K562 (cell line): Measurements from ENCODE around the gene MTREX.

Source experiments
- CTCF ChIP-seq, 3 experiments: IDR thresholded peaks in 2 of 3; conservative IDR thresholded peaks in 1 of 3; 2 replicates each; pipeline ENCODE4 v1.5.1; 2011 to 2012; ENCODE audit warnings: low read length in 3 of 3, mild to moderate bottlenecking in 3 of 3, control low read depth in 2 of 3, improper control_type of control experiment in 1 of 3, inconsistent platforms in 1 of 3, low read depth in 1 of 3, mixed read lengths in 1 of 3, moderate library complexity in 1 of 3; ENCODE audit not compliant: insufficient read depth in 2 of 3
- EP300 ChIP-seq: IDR thresholded peaks from 2 replicates; pipeline ENCODE4 v1.6.1; 2012; ENCODE audit warnings: low read length, improper control_type of control experiment
- IRF1 ChIP-seq: sonication (generic); formaldehyde crosslinking; IDR thresholded peaks from 2 replicates; pipeline ENCODE4 v1.8.0; 2022; ENCODE audit warnings: missing genetic modification reagents, mild to moderate bottlenecking, borderline replicate concordance
- NFRKB ChIP-seq: fragments of 450-650 bp; IDR thresholded peaks from 2 replicates; pipeline ENCODE4 v1.6.1; 2016; ENCODE audit warnings: low read depth
- PCBP1 ChIP-seq: fragments of 200-400 bp; formaldehyde crosslinking; IDR thresholded peaks from 2 replicates; pipeline ENCODE4 v1.6.1; 2018; ENCODE audit warnings: mild to moderate bottlenecking, low read depth, low read length; ENCODE audit not compliant: poor library complexity, severe bottlenecking
- POLR2A ChIP-seq: fragments of 450-650 bp; conservative IDR thresholded peaks from 2 replicates; pipeline ENCODE4 v1.6.1; 2016
- ZBTB1 ChIP-seq: sonication (generic); formaldehyde crosslinking; IDR thresholded peaks from 2 replicates; pipeline ENCODE4 v1.8.1; 2023; ENCODE audit warnings: missing genetic modification reagents, low read depth, mild to moderate bottlenecking, borderline replicate concordance
- ZZZ3 ChIP-seq: fragments of 450-650 bp; IDR thresholded peaks from 2 replicates; pipeline ENCODE4 v1.6.1; 2016; ENCODE audit warnings: antibody characterized with exemption, mild to moderate bottlenecking, moderate library complexity
- TF ChIP-seq, protein P1 (sequence below), 2 experiments: fragments of 450-650 bp; formaldehyde crosslinking in 1 of 2; IDR thresholded peaks; 2 replicates each; pipeline versions ENCODE4 v1.4.0 to v1.6.1; 2014 to 2020; ENCODE audit warnings: mild to moderate bottlenecking in 2 of 2, borderline replicate concordance in 1 of 2, low read depth in 1 of 2

DNA sequence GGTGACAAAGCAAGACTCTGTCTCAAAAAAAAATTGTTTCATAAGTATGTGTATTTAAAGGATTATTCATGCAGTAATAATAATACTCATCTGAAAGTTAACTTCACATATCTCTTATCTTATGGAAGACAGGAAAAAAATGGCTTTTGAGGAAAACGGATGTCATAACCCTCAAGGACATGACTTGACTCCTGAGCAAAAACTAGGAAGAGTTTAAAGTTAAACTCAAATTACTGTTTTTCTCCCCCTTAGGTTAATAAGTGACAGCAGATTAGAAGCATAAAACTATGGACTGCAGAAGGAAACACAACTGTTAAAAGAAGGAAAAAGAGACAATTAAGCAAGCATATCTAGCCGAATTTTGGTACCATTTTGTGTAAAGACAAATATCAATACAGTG is 16.8 kb upstream of the MTREX start:
- TF ChIP-seq, protein P1, sequence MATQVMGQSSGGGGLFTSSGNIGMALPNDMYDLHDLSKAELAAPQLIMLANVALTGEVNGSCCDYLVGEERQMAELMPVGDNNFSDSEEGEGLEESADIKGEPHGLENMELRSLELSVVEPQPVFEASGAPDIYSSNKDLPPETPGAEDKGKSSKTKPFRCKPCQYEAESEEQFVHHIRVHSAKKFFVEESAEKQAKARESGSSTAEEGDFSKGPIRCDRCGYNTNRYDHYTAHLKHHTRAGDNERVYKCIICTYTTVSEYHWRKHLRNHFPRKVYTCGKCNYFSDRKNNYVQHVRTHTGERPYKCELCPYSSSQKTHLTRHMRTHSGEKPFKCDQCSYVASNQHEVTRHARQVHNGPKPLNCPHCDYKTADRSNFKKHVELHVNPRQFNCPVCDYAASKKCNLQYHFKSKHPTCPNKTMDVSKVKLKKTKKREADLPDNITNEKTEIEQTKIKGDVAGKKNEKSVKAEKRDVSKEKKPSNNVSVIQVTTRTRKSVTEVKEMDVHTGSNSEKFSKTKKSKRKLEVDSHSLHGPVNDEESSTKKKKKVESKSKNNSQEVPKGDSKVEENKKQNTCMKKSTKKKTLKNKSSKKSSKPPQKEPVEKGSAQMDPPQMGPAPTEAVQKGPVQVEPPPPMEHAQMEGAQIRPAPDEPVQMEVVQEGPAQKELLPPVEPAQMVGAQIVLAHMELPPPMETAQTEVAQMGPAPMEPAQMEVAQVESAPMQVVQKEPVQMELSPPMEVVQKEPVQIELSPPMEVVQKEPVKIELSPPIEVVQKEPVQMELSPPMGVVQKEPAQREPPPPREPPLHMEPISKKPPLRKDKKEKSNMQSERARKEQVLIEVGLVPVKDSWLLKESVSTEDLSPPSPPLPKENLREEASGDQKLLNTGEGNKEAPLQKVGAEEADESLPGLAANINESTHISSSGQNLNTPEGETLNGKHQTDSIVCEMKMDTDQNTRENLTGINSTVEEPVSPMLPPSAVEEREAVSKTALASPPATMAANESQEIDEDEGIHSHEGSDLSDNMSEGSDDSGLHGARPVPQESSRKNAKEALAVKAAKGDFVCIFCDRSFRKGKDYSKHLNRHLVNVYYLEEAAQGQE (IDR thresholded peaks at IDR 0.05; ENCODE audit: borderline replicate concordance): no peak
- TF ChIP-seq, protein P1 (CRISPR knock-in tag; IDR thresholded peaks at IDR 0.05; ENCODE audit: low read depth): no peak
- TF ChIP-seq CTCF (IDR thresholded peaks at IDR 0.05 in 2 of 3, conservative IDR thresholded peaks at IDR 0.05 in 1 of 3; ENCODE audit: insufficient read depth in 2 of 3, low read depth in 1 of 3, low read length in 3 of 3) (no peak), POLR2A (no peak), IRF1 (CRISPR knock-in tag) (no peak), PCBP1 (no peak), ZBTB1 (CRISPR knock-in tag) (no peak), ZZZ3 (no peak), EP300 (no peak), NFRKB (no peak)
